ENCODE measurements around the gene CALD1.

The CALD1 gene

GRCh38 chr7:134866617-134867016, 87.2 kb downstream of the CALD1 start:
- no peak for DNase-seq

GRCh38 chr7:134870156-134870555, 90.7 kb downstream of the CALD1 start:
- DNase-seq: no peak

- no peak for DNase-seq
Measured at GRCh38 chr7:134870781-134871180, 91.3 kb downstream of the CALD1 start.

GRCh38 chr7:134873253-134873652, 93.8 kb downstream of the CALD1 start:
- DNase-seq: no peak

GRCh38 chr7:134874407-134874806, 95.0 kb downstream of the CALD1 start:
- no peak for DNase-seq

- no peak for DNase-seq
Measured at GRCh38 chr7:134875867-134876266, 96.4 kb downstream of the CALD1 start.

- no peak for DNase-seq
Measured at GRCh38 chr7:134878746-134879357, 99.4 kb downstream of the CALD1 start.

- no peak for DNase-seq
Measured at GRCh38 chr7:134879815-134880475, 100.5 kb downstream of the CALD1 start.

- no peak for DNase-seq
Measured at GRCh38 chr7:134882481-134882880, 103.0 kb downstream of the CALD1 start.

- DNase-seq: no peak
Measured at GRCh38 chr7:134885967-134886352, 106.5 kb downstream of the CALD1 start.

GRCh38 chr7:134886353-134887057, 107.1 kb downstream of the CALD1 start:
- no peak for DNase-seq

GRCh38 chr7:134887523-134887922, 108.1 kb downstream of the CALD1 start:
- DNase-seq: no peak

GRCh38 chr7:134888141-134888740, 108.8 kb downstream of the CALD1 start:
- no peak for DNase-seq

GRCh38 chr7:134890246-134891240, 111.1 kb downstream of the CALD1 start:
- DNase-seq: no peak

GRCh38 chr7:134891262-134891695, 111.8 kb downstream of the CALD1 start:
- no peak for DNase-seq

GRCh38 chr7:134891696-134892678, 112.6 kb downstream of the CALD1 start:
- no peak for DNase-seq

GRCh38 chr7:134892963-134893362, 113.5 kb downstream of the CALD1 start:
- no peak for DNase-seq

- no peak for DNase-seq
Measured at GRCh38 chr7:134893920-134894319, 114.5 kb downstream of the CALD1 start.

- DNase-seq: no peak
Measured at GRCh38 chr7:134894928-134895327, 115.5 kb downstream of the CALD1 start.

GRCh38 chr7:134896073-134896472, 116.6 kb downstream of the CALD1 start:
- no peak for DNase-seq

GRCh38 chr7:134897936-134898335, 118.5 kb downstream of the CALD1 start:
- DNase-seq: no peak

Measured in stimulated activated CD4-positive, alpha-beta T cell treated with anti-CD3 and anti-CD28 coated beads, Interleukin-4, amount 100 ng/mL, for 24 hours (primary cell).